SW480 (cell line): ENCODE data around the gene RAB36.

Source experiments
- DNase-seq: peaks from one replicate; pipeline ENCODE4 v3.0.0-alpha.2; 2016; ENCODE audit warnings: low spot score

Gene RAB36

GRCh38 chr22:23158516-23159290, 13.4 kb downstream of the RAB36 start:
- no peak for DNase-seq

GRCh38 chr22:23159291-23159630, 14.0 kb downstream of the RAB36 start:
- DNase-seq: no peak

GRCh38 chr22:23161029-23161428, 15.8 kb downstream of the RAB36 start:
- DNase-seq: no peak

GRCh38 chr22:23161574-23161973, 16.3 kb downstream of the RAB36 start:
- no peak for DNase-seq

- no peak for DNase-seq
Measured at GRCh38 chr22:23163665-23164064, 18.4 kb downstream of the RAB36 start.

- DNase-seq: no peak
Measured at GRCh38 chr22:23164091-23164490, 18.8 kb downstream of the RAB36 start.

GRCh38 chr22:23166042-23166831, 21.0 kb downstream of the RAB36 start:
- no peak for DNase-seq

- DNase-seq: no peak
Measured at GRCh38 chr22:23166841-23167616, 21.8 kb downstream of the RAB36 start.

GRCh38 chr22:23168391-23169042, 23.2 kb downstream of the RAB36 start:
- DNase-seq: no peak

- DNase-seq: no peak
Measured at GRCh38 chr22:23169043-23169406, 23.7 kb downstream of the RAB36 start.

GRCh38 chr22:23175817-23176644, 30.8 kb downstream of the RAB36 start:
- no peak for DNase-seq

- DNase-seq: no peak
Measured at GRCh38 chr22:23176645-23177027, 31.4 kb downstream of the RAB36 start.

GRCh38 chr22:23177197-23177596, 31.9 kb downstream of the RAB36 start:
- no peak for DNase-seq

GRCh38 chr22:23178512-23179254, 33.4 kb downstream of the RAB36 start:
- peak; percentile 35 for DNase-seq

- DNase-seq: no peak
Measured at GRCh38 chr22:23179381-23180299, 34.4 kb downstream of the RAB36 start.

GRCh38 chr22:23180301-23180892, 35.1 kb downstream of the RAB36 start, which contains the start of gene BCR:
Gene BCR (plus strand): TSS chr22:23180509. CDS start chr22:23180961, 452 bp downstream.
- DNase-seq: peak; percentile 43

GRCh38 chr22:23180893-23181720, 35.8 kb downstream of the RAB36 start:
- DNase-seq: peak; percentile 37

- DNase-seq: no peak
Measured at GRCh38 chr22:23181721-23182308, 36.5 kb downstream of the RAB36 start.
